ENCODE data around the gene JPT1. TPM values are rescaled to one million over a fixed set of nuclear protein-coding genes. Genes with fewer than 3 reads are reported as not detected.
"Not testable (repeated sequence)": the region's sequence is repeated elsewhere in the genome, so short reads cannot be mapped to it uniquely, and the experiment has no call there.

Gene JPT1
- total RNA-seq, 1 donor = 189 TPM

DNA sequence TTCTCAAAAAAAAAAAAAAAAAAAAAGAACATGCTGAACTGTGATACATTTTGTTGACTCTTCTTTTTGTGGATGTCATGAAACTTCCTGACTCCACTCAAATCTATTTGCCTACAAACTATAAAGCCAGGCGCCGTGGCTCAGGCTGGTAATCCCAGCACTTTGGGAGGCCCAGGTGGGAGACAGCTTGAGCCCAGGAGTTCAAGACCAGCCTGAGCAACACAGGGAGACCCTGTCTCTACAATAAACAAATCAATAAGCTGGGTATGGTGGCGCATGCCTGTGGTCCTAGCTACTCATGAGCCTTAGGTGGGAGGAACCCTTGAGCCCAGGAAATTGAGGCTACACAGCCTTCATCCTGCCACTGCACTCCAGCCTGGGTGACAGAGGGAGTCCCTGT lies 21.3 kb downstream of the JPT1 start:
- no peak overlapping the region for H3K4me3 ChIP-seq (ENCODE audit: low read depth, low read length)
- no peak for DNase-seq (ENCODE audit: low read depth)
- TF ChIP-seq, protein P1, sequence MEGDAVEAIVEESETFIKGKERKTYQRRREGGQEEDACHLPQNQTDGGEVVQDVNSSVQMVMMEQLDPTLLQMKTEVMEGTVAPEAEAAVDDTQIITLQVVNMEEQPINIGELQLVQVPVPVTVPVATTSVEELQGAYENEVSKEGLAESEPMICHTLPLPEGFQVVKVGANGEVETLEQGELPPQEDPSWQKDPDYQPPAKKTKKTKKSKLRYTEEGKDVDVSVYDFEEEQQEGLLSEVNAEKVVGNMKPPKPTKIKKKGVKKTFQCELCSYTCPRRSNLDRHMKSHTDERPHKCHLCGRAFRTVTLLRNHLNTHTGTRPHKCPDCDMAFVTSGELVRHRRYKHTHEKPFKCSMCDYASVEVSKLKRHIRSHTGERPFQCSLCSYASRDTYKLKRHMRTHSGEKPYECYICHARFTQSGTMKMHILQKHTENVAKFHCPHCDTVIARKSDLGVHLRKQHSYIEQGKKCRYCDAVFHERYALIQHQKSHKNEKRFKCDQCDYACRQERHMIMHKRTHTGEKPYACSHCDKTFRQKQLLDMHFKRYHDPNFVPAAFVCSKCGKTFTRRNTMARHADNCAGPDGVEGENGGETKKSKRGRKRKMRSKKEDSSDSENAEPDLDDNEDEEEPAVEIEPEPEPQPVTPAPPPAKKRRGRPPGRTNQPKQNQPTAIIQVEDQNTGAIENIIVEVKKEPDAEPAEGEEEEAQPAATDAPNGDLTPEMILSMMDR (IDR thresholded peaks at IDR 0.05; ENCODE audit: insufficient read depth, low read depth, low read length) = no peak

DNA sequence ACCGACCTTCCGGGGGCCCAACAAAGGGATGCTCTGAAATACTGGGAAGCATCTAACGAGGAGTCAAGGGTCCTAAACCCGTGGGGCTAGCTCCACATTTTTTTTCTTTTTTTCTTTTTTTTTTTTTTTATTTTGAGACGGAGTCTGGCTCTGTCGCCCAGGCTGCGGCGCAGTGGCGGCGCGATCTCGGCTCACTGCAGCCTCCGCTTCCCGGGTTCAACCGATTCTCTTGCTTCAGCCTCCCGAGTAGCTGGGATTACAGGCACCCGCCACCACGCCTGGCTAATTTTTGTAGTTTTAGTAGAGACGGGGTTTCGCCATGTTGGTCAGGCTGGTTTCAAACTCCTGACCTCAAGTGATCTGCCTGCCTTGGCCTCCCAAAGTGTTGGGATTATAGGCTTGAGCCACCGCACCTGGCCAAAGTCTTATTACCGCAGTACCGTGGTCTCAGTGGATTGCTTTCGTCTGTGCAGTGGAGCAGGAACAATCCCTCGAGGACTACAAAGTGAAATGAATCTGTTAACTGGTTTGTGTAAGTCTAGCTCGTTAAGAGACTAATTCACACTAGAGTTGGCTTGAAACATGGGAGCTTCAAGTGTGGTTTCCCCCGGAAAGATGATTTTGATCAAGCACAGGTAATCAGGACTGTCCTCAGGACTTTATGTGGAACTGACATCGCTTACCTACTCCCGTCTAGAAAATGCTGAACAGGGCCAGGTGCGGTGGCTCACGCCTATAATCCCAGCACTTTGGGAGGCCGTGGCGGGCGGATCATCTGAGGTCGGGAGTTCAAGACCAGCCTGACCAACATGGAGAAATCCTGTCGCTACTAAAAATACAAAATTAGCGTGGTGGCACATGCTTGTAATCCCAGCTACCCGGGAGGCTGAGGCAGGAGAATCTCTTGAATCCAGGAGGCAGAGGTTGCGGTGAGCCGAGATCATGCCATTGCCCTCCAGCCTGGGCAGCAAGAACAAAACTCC lies 22.0 kb downstream of the JPT1 start:
- H3K4me3 ChIP-seq (ENCODE audit: low read depth, low read length) = peak overlapping the region; percentile 83
- not testable (repeated sequence) for DNase-seq (ENCODE audit: low read depth)

DNA sequence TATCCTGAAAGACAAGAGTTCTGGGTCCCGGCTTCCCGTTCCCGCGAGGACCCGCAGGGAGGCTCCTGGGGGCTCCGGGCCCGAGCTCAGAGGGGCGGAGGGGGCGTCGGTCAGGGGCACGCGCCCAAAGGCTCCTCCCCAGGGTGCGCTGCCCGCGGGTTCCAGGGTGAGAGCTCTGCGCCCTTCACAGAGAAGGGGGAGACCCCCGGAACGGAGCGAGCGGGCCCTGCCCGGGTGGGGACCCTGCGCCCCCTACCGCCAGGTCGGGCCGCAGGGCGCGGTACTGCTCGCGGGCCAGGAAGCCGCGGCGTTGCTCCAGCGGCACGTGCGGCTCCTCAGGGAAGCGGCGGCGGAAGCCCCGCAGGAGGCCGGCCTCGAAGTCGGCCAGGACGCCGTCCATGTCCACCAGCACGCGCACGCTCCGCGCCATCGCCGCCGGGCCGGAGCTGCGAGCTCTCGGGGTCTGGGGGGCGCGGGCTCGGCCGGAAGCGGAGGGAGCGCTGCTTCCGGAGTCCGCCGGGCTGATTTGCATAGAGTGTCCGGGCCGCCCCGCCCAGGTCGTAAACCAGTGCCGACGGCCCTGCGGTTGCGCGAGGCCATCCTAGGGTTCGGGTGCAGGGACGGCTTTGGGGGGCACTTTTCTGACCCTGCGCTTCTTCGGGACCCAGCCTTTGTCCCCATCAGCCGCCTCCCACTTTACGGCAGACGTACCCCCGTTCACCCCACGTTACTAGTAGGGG lies 22.9 kb downstream of the JPT1 start, which contains the start of gene NT5C:
Gene NT5C, minus strand, starts transcription at position 465 of the 740 bp plus-strand sequence. Its CDS starts 35 bp downstream, at position 430.
- TF ChIP-seq, protein P1 (IDR thresholded peaks at IDR 0.05; ENCODE audit: insufficient read depth, low read depth, low read length) = peak; percentile 68
- peak within 1 kb of the TSS; percentile 83 for H3K4me3 ChIP-seq (ENCODE audit: low read depth, low read length)
- DNase-seq (ENCODE audit: low read depth) = peak; percentile 80

DNA sequence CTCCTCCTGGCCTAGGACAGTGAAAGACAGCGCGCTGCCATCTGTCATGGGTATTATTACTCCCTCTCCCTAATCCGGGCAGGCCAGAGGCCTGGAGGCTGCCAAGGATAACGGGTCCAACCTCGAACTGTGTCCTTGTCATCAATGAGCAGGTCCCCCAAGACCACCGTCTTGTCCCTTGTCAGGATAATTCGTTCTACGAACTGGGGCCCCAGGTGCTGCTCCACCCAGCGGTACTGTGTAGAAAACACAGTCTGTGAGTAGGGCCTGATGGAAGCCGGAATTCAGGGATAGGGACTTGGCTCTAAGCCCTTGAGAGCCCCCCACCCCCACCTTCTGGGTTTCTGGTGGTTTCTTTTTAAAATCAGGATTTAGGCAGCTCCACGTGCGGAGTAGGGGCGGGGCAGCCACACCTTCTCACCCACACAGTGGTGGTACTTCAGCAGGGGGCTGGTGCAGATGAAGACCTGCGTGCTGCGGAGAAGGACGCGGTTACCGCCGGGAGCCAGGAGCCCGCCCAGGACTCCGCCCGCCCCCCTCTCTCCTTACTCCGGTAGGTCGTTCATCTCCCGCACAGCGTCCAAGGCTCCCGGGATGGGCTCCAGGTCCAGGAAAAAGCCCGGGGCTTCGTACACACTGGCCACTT lies 23.6 kb downstream of the JPT1 start:
- H3K4me3 ChIP-seq (ENCODE audit: low read depth, low read length) = peak overlapping the region; percentile 83
- peak; percentile 66 for DNase-seq (ENCODE audit: low read depth)
- TF ChIP-seq, protein P1 (IDR thresholded peaks at IDR 0.05; ENCODE audit: insufficient read depth, low read depth, low read length) = peak; percentile 67

DNA sequence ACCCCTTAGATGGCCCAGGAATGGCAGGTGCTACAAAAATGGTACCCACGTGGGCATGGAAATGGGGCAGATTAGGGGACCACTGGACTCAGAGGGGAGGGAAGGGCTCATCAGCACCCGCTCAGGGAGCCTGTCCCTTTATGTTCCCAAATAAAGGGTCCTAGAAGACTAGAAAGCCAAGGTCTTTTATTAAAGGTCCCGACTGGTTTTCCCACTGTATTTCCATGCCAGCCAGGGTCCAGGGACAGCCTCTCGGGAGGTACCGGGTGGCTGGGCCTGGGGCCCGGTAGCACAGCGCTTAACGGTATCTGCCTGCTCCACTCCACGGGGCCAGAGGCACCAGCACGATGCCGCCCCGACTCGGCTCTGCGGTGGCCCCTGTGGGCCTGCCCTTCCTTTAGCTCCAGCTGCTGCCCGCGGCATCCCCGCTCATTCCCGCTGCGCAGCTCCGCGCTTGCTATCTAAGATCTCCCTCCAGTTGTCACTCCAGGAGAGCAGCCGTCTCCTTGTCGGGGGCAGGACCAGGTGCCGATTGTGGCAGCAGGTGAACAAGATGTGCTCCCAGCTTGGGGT lies 24.2 kb downstream of the JPT1 start:
- DNase-seq (ENCODE audit: low read depth) = no peak
- peak overlapping the region; percentile 83 for H3K4me3 ChIP-seq (ENCODE audit: low read depth, low read length)

DNA sequence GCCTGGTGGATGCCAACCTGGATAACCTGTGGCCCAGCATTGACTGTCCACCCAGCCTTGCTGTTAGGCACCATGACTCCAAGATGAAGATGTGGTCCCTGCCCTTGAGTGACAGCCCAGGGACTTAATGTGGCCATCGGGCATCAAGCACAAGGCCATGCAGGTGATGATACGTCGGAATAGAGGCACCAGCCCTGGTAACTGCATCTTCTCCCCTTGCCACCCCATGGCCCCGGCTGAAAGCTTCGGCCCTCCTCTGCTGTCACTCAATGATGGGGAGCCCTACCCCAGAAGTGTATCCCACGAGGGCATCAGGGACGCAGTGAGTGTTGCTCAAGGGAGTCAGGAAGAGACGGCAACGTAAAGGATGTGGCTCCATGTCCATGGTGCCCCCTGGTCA lies 24.7 kb downstream of the JPT1 start:
- no peak for DNase-seq (ENCODE audit: low read depth)
- TF ChIP-seq, protein P1 (IDR thresholded peaks at IDR 0.05; ENCODE audit: insufficient read depth, low read depth, low read length) = no peak
- H3K4me3 ChIP-seq (ENCODE audit: low read depth, low read length) = no peak overlapping the region

More for the DNA sequence above, 24.2 kb downstream of the JPT1 start:
- TF ChIP-seq, protein P1 (IDR thresholded peaks at IDR 0.05; ENCODE audit: insufficient read depth, low read depth, low read length) = no peak
